Right lobe of liver (tissue), 6 donors: ENCODE results near the gene ZSCAN30. TPM values are rescaled to one million over a fixed set of nuclear protein-coding genes. Genes with fewer than 3 reads are reported as not detected.

Experiments
- ATAC-seq, 4 donors: fragments of 200-7000 bp; cut with Tn5 transposase; one replicate each; pipeline ENCODE4 v1.9.1; 2020; ENCODE audit warnings: mild to moderate bottlenecking in 4 of 4, moderate library complexity in 4 of 4
- DNase-seq, 3 donors: peaks; one replicate each; pipeline ENCODE4 v3.0.0-alpha.2; 2020
- H3K27ac ChIP-seq, 3 donors: fragments of 200-600 bp; one replicate each; pipeline ENCODE4 v1.8.0; 2022
- H3K27me3 ChIP-seq, 2 donors: fragments of 200-600 bp; one replicate each; pipeline ENCODE4 v1.8.0; 2022
- H3K36me3 ChIP-seq, 4 donors: fragments of 200-600 bp; sonication (generic) in 1 of 4; one replicate each; pipeline versions ENCODE4 v1.5.1 to v1.8.0; 2017 to 2022; ENCODE audit warnings: control low read depth in 1 of 4
- H3K4me1 ChIP-seq, 4 donors: fragments of 200-600 bp; sonication (generic) in 1 of 4; one replicate each; pipeline versions ENCODE4 v1.5.1 to v1.8.0; 2017 to 2022; ENCODE audit warnings: control low read depth in 1 of 4
- H3K4me3 ChIP-seq, 3 donors: fragments of 200-600 bp; one replicate each; pipeline ENCODE4 v1.8.0; 2022
- H3K9me3 ChIP-seq, 4 donors: fragments of 200-600 bp; sonication (generic) in 1 of 4; one replicate each; pipeline versions ENCODE4 v1.5.1 to v1.8.0; 2017 to 2022; ENCODE audit warnings: control low read depth in 1 of 4
- POLR2A ChIP-seq: fragments of 450-650 bp; IDR thresholded peaks from one replicate; pipeline ENCODE4 v1.6.1; 2017; ENCODE audit warnings: antibody characterized with exemption, mild to moderate bottlenecking
- WGBS: methylation state at CpG from one replicate; pipeline ENCODE4 v1.1.6; 2018; ENCODE audit warnings: low coverage, low lambda C conversion rate; ENCODE audit not compliant: insufficient coverage; ENCODE audit errors: missing lambda C conversion rate; 5-methylcytosine and 5-hydroxymethylcytosine counted together
- intact Hi-C, 2 donors: fragments of 100-400 bp; cut with DNase I; formaldehyde crosslinking; loops; one replicate each; pipeline versions ENCODE4 v1.11.2 to v1.14.1; 2022
- total RNA-seq, 6 experiments: library from RNA; depleted of rRNA in 2 of 6; stranded (reverse); fragments of >200 nt in 2 of 6; fragmentation: NEBNext Ultra II Directional in 3 of 6; extraction: Animal tissue kit (Norgen Biotek cat#: 25700) in 3 of 6; gene quantifications; one replicate each; pipeline versions ENCODE4 v1.1.0 to v1.2.4, GENCODE V29; 2016 to 2023
- TF ChIP-seq, protein P1 (sequence below), 4 donors: fragments of 200-600 bp in 3 of 4; fragments of 450-650 bp in 1 of 4; IDR thresholded peaks; one replicate each; pipeline versions ENCODE4 v1.5.1 to v1.8.0; 2016 to 2022; ENCODE audit warnings: antibody characterized with exemption in 4 of 4, mild to moderate bottlenecking in 2 of 4
- donor health status: DM: no; HTN: yes; CAD: no.
- donor health status: DM: no; HTN: no; CAD: no.
- donor health status: DM: no; HTN: no; CAD: no.
- donor health status: DM: no; HTN: yes; CAD: no.
- donor health status: DM: no; HTN: yes; CAD: no.

The ZSCAN30 gene
- total RNA-seq, 6 experiments from 2014 or later = 4.3 to 6.0 (median 5.0) TPM

- Histone ChIP-seq H3K36me3 (peaks cover 0 to 45% (median 37%) of the 10 kb centered on the region in 4 donors), H3K9me3 (peaks cover 0 to 8% (median 3%) of the 10 kb centered on the region in 4 donors), H3K4me1 (no peaks in the 10 kb centered on the region), H3K27me3 (no peaks in the 10 kb centered on the region), H3K4me3 (no peak overlapping the region), H3K27ac (no peak overlapping the region)
- WGBS = 89% methylated on average over 13 of the region's 14 CpGs
- no peak for ATAC-seq
- no peak for TF ChIP-seq POLR2A
- TF ChIP-seq, protein P1, sequence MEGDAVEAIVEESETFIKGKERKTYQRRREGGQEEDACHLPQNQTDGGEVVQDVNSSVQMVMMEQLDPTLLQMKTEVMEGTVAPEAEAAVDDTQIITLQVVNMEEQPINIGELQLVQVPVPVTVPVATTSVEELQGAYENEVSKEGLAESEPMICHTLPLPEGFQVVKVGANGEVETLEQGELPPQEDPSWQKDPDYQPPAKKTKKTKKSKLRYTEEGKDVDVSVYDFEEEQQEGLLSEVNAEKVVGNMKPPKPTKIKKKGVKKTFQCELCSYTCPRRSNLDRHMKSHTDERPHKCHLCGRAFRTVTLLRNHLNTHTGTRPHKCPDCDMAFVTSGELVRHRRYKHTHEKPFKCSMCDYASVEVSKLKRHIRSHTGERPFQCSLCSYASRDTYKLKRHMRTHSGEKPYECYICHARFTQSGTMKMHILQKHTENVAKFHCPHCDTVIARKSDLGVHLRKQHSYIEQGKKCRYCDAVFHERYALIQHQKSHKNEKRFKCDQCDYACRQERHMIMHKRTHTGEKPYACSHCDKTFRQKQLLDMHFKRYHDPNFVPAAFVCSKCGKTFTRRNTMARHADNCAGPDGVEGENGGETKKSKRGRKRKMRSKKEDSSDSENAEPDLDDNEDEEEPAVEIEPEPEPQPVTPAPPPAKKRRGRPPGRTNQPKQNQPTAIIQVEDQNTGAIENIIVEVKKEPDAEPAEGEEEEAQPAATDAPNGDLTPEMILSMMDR (IDR thresholded peaks at IDR 0.05) = no peak
- no peak for DNase-seq
- intact Hi-C loops = loop anchor here (10.0 kb wide), 2 partner anchors 47 to 97 kb away; partner anchors contain the start of genes ZNF24 (in 1 of the 2) and ZSCAN30 (in 1 of the 2)
Observed at GRCh38 chr18:35247412-35248249, 42.4 kb downstream of the ZSCAN30 start.

DNA sequence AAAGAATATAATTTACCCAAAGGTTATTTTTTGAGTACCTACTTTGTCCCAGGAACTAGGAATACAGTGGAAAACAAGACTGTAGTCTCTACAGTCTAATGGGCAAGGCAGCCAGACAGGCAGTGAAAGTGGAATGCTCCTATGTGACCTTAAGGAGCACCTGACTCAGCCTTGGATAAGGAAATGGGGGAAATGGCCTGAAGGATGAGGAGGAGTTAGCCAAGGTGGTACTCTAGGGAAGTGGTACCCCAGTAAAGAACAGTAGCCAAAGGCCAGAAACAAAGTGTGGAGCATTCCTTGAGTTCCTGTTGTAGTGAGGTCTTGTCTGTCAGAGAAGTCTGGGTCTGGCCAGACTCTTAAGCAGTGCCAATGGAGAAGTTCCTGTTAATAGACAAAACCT is 43.2 kb downstream of the ZSCAN30 start:
- Histone ChIP-seq H3K9me3 (peaks cover 0 to 8% (median 3%) of the 10 kb centered on the region in 4 donors), H3K36me3 (peaks cover 0 to 45% (median 39%) of the 10 kb centered on the region in 4 donors), H3K4me1 (no peaks in the 10 kb centered on the region), H3K27ac (no peak overlapping the region), H3K4me3 (no peak overlapping the region), H3K27me3 (no peaks in the 10 kb centered on the region)
- no peak for DNase-seq
- TF ChIP-seq, protein P1 (IDR thresholded peaks at IDR 0.05) = no peak
- TF ChIP-seq POLR2A = no peak
- intact Hi-C loops = loop anchor here (10.0 kb wide), 2 partner anchors 48 to 98 kb away; partner anchors contain the start of genes ZNF24 (in 1 of the 2) and ZSCAN30 (in 1 of the 2)
- no peak for ATAC-seq

DNA sequence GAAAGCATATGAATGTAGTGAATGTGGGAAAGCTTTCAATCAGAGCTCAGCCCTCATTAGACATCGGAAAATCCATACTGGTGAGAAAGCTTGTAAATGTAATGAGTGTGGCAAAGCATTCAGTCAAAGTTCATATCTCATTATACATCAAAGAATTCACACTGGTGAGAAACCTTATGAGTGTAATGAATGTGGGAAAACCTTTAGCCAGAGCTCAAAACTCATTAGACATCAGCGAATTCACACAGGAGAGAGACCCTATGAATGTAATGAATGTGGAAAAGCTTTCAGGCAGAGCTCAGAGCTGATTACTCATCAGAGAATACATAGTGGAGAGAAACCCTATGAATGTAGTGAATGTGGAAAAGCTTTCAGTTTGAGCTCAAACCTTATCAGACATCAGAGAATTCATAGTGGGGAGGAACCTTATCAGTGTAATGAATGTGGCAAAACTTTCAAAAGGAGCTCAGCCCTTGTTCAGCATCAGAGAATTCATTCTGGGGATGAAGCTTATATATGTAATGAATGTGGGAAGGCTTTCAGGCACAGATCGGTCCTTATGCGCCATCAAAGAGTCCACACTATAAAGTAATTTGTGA is 44.2 kb downstream of the ZSCAN30 start:
- DNase-seq (no peak), ATAC-seq (no peak)
- H3K36me3 ChIP-seq = peaks cover 0 to 45% (median 39%) of the 10 kb centered on the region in 4 donors
- intact Hi-C loops = loop anchor here (10.0 kb wide), 2 partner anchors 49 to 99 kb away; partner anchors contain the start of genes ZNF24 (in 1 of the 2) and ZSCAN30 (in 1 of the 2)
- WGBS = 98% methylated on average over 4 of the region's 4 CpGs
- no peak overlapping the region for H3K4me3 ChIP-seq
- no peaks in the 10 kb centered on the region for H3K27me3 ChIP-seq
- H3K27ac ChIP-seq = no peak overlapping the region
- H3K9me3 ChIP-seq = peaks cover 0 to 8% (median 3%) of the 10 kb centered on the region in 4 donors
- TF ChIP-seq, protein P1 (IDR thresholded peaks at IDR 0.05) = no peak
- H3K4me1 ChIP-seq = no peaks in the 10 kb centered on the region

- H3K36me3 ChIP-seq = peaks cover 0 to 45% (median 38%) of the 10 kb centered on the region in 4 donors
- TF ChIP-seq POLR2A = no peak
- TF ChIP-seq, protein P1 (IDR thresholded peaks at IDR 0.05) = no peak
- no peak for DNase-seq
- H3K27ac ChIP-seq = no peak overlapping the region
- intact Hi-C loops = loop anchor here (10.0 kb wide), 2 partner anchors 50 to 100 kb away; partner anchors contain the start of genes ZNF24 (in 1 of the 2) and ZSCAN30 (in 1 of the 2)
- H3K4me1 ChIP-seq = peaks cover 0 to 4% (median 0%) of the 10 kb centered on the region in 4 donors
- ATAC-seq = no peak
- no peaks in the 10 kb centered on the region for H3K27me3 ChIP-seq
- WGBS = 100% methylated on average over 4 of the region's 4 CpGs
- peaks cover 0 to 8% (median 3%) of the 10 kb centered on the region in 4 donors for H3K9me3 ChIP-seq
- no peak overlapping the region for H3K4me3 ChIP-seq
Observed at GRCh38 chr18:35244671-35245070, 45.4 kb downstream of the ZSCAN30 start.
